Umbilical cord (tissue), 2 donors: ENCODE data around the gene BUB1. TPM values are rescaled to one million over a fixed set of nuclear protein-coding genes. Genes with fewer than 3 reads are reported as not detected.
"Not testable (repeated sequence)": the region's sequence is repeated elsewhere in the genome, so short reads cannot be mapped to it uniquely, and the experiment has no call there.

Source experiments
- DNase-seq: peaks from one replicate; pipeline ENCODE4 v3.0.0-alpha.2; 2015; ENCODE audit warnings: low spot score
- total RNA-seq: library from RNA; depleted of rRNA; stranded (reverse); fragments of >200 nt; gene quantifications from one replicate; pipeline ENCODE4 v1.2.3, GENCODE V29; 2014; ENCODE audit warnings: low replicate concordance; ENCODE audit not compliant: insufficient read depth

The BUB1 gene
- total RNA-seq, 1 donor from 2014 or later: 11.6 TPM

DNA sequence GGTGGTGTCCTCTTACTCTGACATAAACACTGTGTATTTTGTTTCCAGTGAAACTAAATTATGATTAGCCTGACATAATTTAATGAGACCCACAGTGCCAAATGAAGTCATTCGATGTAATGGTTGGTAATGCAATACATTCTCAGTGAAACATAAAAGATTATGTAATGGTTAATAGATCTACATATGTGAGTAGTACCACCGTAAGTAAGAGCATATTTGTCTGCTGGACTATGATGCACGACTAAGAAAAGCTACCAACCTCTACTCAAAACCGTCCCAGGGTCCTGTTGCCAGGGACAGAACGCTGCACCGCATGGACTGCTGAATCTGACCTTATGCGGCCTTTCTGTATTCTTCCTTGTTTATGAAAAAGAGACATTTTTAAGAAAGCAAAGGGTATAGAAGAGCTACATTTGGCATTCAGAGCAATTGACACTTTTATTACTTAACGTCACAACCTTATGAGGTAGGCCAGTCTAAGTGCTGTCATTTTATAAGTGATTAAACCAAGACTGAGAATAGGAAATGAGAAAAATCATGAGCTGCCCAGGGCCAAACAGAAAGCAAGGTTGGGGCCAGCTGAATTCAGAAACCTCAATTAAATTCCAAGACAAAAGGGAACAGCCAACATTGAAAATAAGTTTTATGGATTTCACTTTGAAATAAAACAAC, 73.8 kb downstream of the BUB1 start:
- DNase-seq: not testable (repeated sequence)

DNA sequence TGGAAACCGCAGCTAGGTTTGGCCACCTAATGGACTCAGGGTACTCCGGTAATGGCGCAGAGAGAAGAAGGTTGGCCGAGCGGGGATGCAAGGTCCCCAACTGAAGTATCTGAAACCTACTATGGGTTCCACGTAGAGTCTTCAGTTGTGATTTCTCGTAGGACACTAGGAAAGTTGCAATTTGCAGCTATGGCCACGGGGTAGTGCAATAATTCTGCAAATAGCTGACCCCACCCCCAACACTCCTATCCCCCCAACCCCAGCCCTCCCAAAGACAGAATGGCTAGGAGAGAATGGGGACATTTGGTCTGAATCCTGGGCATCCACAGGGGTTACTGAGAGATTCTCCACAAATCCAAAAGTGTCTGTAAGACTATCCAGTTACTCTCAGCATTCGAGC, 75.7 kb downstream of the BUB1 start:
- DNase-seq: not testable (repeated sequence)

DNA sequence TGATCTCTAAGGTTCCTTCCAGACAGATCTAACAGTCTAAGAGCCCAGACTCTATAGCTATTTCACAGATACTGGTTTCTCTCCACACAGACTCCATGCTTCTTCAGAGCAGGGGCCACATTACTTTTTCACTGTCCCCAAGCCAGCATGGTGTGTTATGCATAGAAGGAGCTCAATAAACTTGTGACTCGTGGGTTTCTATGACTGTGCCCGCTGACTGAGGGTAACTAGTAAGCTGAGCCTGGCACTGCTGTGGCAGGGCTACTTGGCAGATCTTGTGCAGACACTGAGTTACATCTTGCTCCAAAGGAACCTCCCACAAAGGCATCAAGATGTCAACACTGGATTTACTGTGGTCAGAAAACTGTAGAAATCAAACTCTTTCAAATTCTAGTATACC, 85.9 kb downstream of the BUB1 start:
- not testable (repeated sequence) for DNase-seq

DNA sequence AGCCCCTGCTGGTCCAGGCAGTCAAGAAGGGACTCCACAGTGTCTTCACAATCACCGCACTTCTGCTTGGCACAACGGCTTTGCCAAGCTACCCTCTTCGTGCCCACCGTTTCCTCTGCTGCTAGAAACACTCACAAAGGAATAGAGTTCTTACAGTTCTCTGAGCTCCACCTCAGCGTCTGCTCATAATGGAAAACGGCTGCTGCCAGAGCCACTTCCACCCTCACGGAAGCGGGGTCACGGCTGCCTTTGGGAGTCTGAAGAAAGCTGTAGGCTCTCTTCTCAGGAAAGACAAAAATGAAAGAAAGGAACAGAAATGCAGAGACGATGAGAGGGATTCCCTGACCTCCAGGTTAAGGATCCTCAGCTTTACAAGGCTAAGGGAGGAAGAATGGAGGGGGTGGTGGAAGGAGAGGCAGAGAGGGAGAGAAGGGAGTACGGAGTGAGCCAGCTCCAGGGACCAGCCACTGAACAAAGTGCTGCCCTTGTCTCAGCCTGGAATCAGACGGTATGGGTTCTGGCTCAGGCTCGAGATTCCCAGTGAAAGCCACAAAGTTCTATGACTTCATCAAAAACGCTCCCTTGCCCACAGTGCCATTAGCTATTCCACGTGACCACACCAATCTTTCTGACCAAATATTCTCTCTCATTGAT, 88.1 kb downstream of the BUB1 start:
- not testable (repeated sequence) for DNase-seq

DNA sequence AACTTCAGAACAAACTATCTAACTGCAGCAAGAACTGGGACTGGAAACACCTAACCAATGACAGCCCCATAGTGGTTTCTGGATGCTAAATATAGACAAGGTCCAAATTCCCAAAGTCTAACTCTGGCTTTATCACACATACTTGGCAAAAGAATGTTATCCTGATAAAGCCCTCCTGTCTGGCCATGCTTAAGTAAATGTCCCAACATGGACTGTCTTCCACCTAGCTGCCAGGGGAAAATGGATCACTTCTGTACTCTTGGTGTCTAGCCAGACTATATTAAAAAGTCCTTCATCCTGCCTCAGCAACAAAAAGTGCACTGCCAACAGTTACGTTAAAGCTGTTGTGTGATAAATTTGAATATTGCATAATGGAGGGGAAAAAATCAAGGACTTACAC, 89.3 kb downstream of the BUB1 start:
- DNase-seq: not testable (repeated sequence)

Other genes with a start within 250 kb of the BUB1 start
- 10.8 TPM for gene LIMS4, start 205.2 kb downstream of the BUB1 start, total RNA-seq
- 109 TPM for gene RGPD6, start 100.8 kb downstream of the BUB1 start, total RNA-seq
- 6.0 TPM for gene ACOXL, start 54.5 kb upstream of the BUB1 start, total RNA-seq